Peyer's patch (tissue), 4 donors: ENCODE measurements around the gene CPA5.

Source experiments
- CTCF ChIP-seq, 6 experiments: fragments of 450-650 bp in 4 of 6; fragments of 200-600 bp in 2 of 6; sonication (generic) in 1 of 6; IDR thresholded peaks; one replicate each; pipeline ENCODE4 v1.5.1; 2017 to 2019; ENCODE audit warnings: antibody characterized with exemption in 6 of 6, mild to moderate bottlenecking in 3 of 6, moderate library complexity in 1 of 6
- POLR2A ChIP-seq, 2 donors: fragments of 450-650 bp; IDR thresholded peaks; one replicate each; pipeline ENCODE4 v1.5.1; 2017; ENCODE audit warnings: antibody characterized with exemption in 2 of 2, mild to moderate bottlenecking in 2 of 2, moderate library complexity in 2 of 2

GRCh38 chr7:130305433-130306042, 39.1 kb upstream of the CPA5 start:
- TF ChIP-seq CTCF (IDR thresholded peaks at IDR 0.05) (no peak), POLR2A (IDR thresholded peaks at IDR 0.05) (no peak)
